ENCODE measurements around the gene FIG4.
"Not testable (repeated sequence)": the region's sequence is repeated elsewhere in the genome, so short reads cannot be mapped to it uniquely, and the experiment has no call there.

Gene FIG4

GRCh38 chr6:109702791-109703190, 11.7 kb downstream of the FIG4 start:
- no peak for DNase-seq (ENCODE audit: low read depth)

DNA sequence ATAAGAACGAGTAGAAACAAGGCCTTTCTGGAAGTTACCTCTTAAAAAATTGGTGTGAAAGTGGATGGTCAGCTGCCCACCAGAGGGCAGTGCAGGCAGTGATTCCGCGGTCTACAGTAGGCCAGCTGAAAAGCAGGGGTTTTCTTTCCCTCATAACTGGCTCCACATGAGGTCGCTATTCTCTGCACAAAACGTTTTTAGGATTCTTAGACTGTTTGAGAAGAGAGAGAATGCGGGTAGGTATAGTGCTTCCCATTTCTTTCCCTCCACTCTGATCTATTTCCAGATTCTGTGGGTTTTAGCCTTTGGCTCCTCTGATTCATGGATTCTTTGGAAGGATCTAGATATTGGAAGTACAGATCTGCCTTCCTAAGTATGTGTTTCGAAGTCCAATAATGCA, 14.2 kb downstream of the FIG4 start:
- peak; percentile 48 for DNase-seq (ENCODE audit: low read depth)

- no peak for DNase-seq (ENCODE audit: low read depth)
These were observed 15.4 kb downstream of the FIG4 start for GRCh38 chr6:109706513-109706912.

DNA sequence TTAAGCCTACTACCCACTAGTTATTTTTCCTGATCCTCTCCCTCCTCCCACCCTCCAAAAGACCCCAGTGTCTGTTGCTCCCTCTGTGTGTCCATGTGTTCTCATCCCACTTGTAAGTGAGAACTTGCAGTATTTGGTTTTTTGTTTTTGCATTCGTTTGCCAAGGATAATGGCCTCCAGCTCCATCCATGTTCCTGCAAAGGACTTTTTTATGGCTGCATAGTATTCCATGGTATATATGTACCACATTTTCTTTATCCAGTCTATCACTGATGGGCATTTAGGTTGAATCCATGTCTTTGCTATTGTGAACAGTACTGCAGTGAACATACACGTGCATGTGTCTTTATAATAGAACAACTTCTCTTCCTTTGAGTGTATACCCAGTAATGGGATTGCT, 17.0 kb downstream of the FIG4 start:
- DNase-seq (ENCODE audit: low read depth) = not testable (repeated sequence)

DNA sequence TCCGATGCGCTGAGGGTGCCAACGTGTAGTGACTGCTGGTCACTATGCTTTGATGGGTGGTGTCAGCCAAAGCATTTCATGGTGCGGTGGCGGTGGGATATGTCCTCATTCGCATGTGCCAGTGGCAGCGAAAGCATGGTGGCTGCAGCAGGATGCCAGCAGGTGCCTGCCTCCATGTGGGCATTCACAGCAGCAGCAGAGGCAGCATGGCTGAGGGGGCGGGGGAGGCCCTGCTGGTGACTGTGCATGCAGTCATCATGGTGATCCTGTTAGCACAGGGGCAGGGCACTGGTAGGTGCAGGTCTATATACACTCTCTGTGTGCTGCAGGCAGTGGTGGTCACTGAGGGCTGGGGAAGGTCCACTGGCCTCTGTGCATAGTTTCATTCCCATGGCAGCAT, 22.0 kb downstream of the FIG4 start:
- peak; percentile 3 for DNase-seq (ENCODE audit: low read depth)

GRCh38 chr6:109714166-109714565, 23.1 kb downstream of the FIG4 start:
- no peak for DNase-seq (ENCODE audit: low read depth)

DNA sequence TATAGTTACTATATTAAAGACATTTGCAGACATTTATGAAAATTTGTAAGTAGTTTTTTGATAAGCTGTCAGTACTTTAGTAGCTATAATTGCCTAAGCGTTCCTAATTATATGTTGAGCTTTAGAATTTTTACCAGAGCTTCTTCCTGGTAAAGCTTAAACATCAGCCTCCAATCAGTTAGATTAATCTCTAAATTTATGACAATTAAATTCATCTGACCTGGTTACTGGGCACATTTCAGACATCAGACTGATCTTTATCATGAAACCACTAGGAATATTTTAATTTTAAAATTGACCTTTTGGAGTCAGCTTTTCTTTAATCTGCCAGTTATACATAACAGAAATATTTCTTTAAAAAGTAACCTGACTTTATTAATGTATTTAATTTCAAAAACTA, 23.5 kb downstream of the FIG4 start:
- DNase-seq (ENCODE audit: low read depth) = no peak

- no peak for DNase-seq (ENCODE audit: low read depth)
These were observed 24.5 kb downstream of the FIG4 start for GRCh38 chr6:109715616-109716015.

DNA sequence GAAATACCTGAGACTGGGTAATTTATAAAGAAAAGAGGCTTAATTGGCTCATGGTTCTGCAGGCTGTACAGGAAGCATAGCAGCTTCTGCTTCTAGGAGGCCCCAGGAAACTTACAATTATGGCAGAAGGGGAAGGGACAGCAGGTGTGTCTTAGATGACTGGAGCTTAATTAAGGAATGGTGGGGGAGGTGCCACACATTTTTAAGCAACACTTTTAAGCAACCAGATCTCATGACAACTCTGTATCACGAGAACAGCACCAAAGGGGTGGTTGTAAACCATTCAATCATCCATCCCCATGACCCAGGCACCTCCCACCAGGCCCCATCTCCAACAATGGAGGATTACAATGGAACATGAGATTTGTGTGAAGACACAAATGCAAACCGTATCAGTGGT, 26.9 kb downstream of the FIG4 start:
- no peak for DNase-seq (ENCODE audit: low read depth)

- DNase-seq (ENCODE audit: low read depth) = no peak
These were observed 27.9 kb downstream of the FIG4 start for GRCh38 chr6:109718991-109719390.

DNA sequence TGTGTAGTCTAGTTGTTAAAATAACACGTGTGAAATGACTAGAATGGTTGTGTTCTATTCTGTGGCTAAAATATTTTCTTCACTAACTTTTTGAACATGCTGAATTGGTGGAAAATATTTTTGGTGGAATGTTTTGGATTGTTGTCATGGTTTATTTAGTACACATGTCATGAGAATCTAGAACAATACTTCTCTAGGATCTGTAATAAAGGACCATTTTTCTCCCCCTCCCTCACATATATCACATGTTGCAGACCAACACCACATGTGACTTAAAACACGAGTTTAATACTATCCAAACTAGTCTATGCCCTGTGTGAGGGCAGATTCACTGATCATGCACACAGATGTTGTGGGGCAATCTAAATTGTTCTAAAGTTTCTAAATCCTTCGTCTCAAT, 29.2 kb downstream of the FIG4 start:
- DNase-seq (ENCODE audit: low read depth) = no peak

DNA sequence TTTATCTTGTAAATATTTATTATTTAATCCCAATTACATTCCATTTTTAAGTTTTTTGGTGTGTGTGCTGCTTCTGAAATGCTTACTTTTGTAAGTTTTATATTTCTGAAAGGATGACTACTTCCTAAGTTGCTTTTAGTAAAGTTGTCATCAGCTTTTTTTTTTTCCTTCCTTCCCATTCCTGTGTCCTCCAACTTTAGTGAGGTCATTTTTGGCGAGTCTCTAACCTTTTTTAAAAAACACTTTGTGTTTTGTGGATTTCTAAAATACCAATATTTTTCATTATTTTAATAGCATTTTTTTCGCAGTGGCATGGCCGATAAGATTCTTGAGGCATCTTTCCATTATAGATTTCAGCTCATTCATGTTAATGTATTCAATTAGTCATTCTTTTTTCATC, 30.9 kb downstream of the FIG4 start:
- no peak for DNase-seq (ENCODE audit: low read depth)

GRCh38 chr6:109722564-109723254, 31.6 kb downstream of the FIG4 start:
- DNase-seq (ENCODE audit: low read depth) = no peak

- DNase-seq (ENCODE audit: low read depth) = not testable (repeated sequence)
These were observed 34.2 kb downstream of the FIG4 start for GRCh38 chr6:109725250-109725649.

- no peak for DNase-seq (ENCODE audit: low read depth)
These were observed 45.4 kb downstream of the FIG4 start for GRCh38 chr6:109736273-109737025.

DNA sequence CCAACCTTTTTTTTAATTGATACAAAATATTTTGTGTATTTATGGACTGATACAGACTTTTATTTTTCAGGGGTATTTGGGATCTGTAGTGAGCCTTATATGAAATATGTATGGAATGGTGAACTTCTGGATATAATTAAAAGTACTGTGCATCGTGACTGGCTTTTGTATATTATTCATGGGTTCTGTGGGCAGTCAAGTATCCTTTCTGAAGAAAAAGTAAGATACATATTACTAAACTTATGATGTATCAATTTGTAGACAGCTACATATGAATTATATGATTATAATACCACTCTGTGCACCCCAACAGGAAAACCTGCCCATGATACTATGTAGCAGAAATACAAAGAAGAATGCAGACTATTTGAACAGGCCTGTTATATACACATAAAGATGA, 47.2 kb downstream of the FIG4 start:
- DNase-seq (ENCODE audit: low read depth) = no peak

GRCh38 chr6:109738667-109739066, 47.6 kb downstream of the FIG4 start:
- DNase-seq (ENCODE audit: low read depth) = no peak

GRCh38 chr6:109739686-109740085, 48.6 kb downstream of the FIG4 start:
- no peak for DNase-seq (ENCODE audit: low read depth)

DNA sequence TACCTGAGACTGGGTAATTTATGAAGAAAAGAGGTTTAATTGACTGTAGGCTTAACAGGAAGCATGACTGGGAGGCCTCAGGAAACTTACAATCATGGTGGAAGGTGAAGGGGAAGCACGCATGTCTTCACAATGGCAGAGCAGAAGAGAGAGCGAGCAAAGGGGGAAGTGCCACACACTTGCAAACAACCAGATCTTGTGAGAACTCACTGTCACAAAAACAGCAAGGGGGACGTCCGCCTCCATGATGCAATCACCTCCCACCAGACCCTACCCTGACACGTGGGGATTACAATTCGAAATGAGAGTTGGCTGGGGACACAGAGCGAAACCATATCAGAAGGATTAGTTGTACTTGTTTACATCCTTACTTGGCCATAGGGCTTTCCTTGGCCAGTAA, 49.7 kb downstream of the FIG4 start:
- no peak for DNase-seq (ENCODE audit: low read depth)

DNA sequence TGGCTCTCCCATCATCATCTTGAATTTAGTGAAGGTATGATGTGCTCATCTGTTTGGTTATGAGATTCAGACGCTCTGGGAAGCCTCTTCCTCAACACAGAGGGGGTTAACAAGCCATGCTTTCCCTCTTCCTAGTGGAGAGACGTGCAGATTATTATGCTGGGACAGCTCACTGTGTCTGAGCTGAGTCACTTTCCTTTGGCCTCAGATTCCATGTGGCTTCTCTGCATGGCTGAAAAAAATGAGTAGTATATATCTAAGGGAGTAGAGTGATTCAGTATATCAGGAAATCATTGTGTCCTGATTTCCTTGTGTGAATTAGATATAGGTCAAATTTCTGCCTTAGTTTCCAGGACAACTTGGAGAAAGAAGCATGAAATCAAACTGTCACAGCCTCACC, 52.6 kb downstream of the FIG4 start:
- DNase-seq (ENCODE audit: low read depth) = no peak

DNA sequence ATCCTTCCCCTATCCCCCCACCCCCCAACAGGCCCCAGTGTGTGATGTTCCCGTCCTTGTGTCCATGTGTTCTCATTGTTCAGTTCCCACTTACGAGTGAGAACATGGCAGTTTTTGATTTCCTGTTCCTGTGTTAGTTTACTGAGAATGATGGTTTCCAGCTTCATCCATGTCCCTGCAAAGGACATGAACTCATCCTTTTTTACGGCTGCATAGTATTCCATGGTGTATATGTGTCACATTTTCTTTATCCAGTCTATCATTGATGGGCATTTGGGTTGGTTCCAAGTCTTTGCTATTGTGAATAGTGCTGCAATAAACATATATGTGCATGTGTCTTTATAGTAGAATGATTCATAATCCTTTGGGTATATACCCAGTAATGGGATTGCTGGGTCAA, 53.7 kb downstream of the FIG4 start:
- DNase-seq (ENCODE audit: low read depth) = not testable (repeated sequence)

GRCh38 chr6:109747221-109747620, 56.1 kb downstream of the FIG4 start:
- no peak for DNase-seq (ENCODE audit: low read depth)

- no peak for DNase-seq (ENCODE audit: low read depth)
These were observed 68.2 kb downstream of the FIG4 start for GRCh38 chr6:109759098-109759955.

Measured in stimulated activated CD4-positive, alpha-beta T cell treated with anti-CD3 and anti-CD28 coated beads, Interleukin-2, amount 100 ng/mL, for 4 hours (primary cell).